ENCODE data around the gene STUM. TPM values are rescaled to one million over a fixed set of nuclear protein-coding genes. Genes with fewer than 3 reads are reported as not detected.

The STUM gene
- total and polyA plus RNA-seq, 2 experiments from 2014 or later = 0.23 to 1.3 TPM

GRCh38 chr1:226569879-226570547 lies 21.4 kb downstream of the STUM start (continued):
- no peak for TF ChIP-seq REST (IDR thresholded peaks at IDR 0.05; ENCODE audit: unreplicated experiment)

GRCh38 chr1:226571893-226572292 lies 23.3 kb downstream of the STUM start:
- Histone ChIP-seq H3K9me2 (ENCODE audit: insufficient read depth) (no peaks in the 10 kb centered on the region), H3K4me3 (no peak overlapping the region), H3K79me2 (replicated peaks; ENCODE audit: insufficient read depth) (no peaks in the 10 kb centered on the region), H3K4me1 (ENCODE audit: insufficient read depth) (no peaks in the 10 kb centered on the region), H3F3A (replicated peaks; ENCODE audit: low read depth) (no peaks in the 10 kb centered on the region), H2AFZ (no peak overlapping the region), H3K4me2 (no peak overlapping the region), H4K20me1 (replicated peaks; ENCODE audit: insufficient read depth) (no peaks in the 10 kb centered on the region), H3K27ac (ENCODE audit: low read depth) (no peak overlapping the region), H3K36me3 (ENCODE audit: insufficient read depth) (no peaks in the 10 kb centered on the region), H3K27me3 (ENCODE audit: insufficient read depth) (no peaks in the 10 kb centered on the region)
- Mint-ChIP-seq H3K27ac (no peak overlapping the region), H3K36me3 (ENCODE audit: low read depth) (no peaks in the 10 kb centered on the region), H3K9me3 (no peaks in the 10 kb centered on the region), H3K4me1 (peaks cover 16% of the 10 kb centered on the region), H3K27me3 (ENCODE audit: insufficient read depth, low read depth, poor library complexity) (no peaks in the 10 kb centered on the region), H3K4me3 (no peak overlapping the region)
- ATAC-seq (no peak), DNase-seq (ENCODE audit: low spot score) (no peak)
- TF ChIP-seq ZNF114 (CRISPR knock-in tag; IDR thresholded peaks at IDR 0.05) (no peak), ZNF462 (CRISPR knock-in tag; IDR thresholded peaks at IDR 0.05) (no peak), ETS1 (IDR thresholded peaks at IDR 0.05) (no peak), CREB1 (CRISPR knock-in tag; IDR thresholded peaks at IDR 0.05; ENCODE audit: low read depth) (no peak), POLR2AphosphoS5 (IDR thresholded peaks at IDR 0.05; ENCODE audit: low read depth) (no peak), STAT1 (IDR thresholded peaks at IDR 0.05; ENCODE audit: unreplicated experiment) (no peak), NANOG (IDR thresholded peaks at IDR 0.05; ENCODE audit: borderline replicate concordance) (no peak), EZH2phosphoT487 (IDR thresholded peaks at IDR 0.05; ENCODE audit: unreplicated experiment) (no peak), CTCF (conservative IDR thresholded peaks at IDR 0.05; ENCODE audit: low read depth in 2 of 2) (no peak)
